Testis (tissue), 2 donors: ENCODE measurements around the gene TMEM119.

Experiments used
- POLR2A ChIP-seq: fragments of 450-650 bp; IDR thresholded peaks from one replicate; pipeline ENCODE4 v1.6.1; 2017; ENCODE audit warnings: antibody characterized with exemption, mild to moderate bottlenecking, moderate library complexity
- TF ChIP-seq, protein P1 (sequence below), 3 experiments: fragments of 450-650 bp in 2 of 3; fragments of 200-600 bp in 1 of 3; sonication (generic) in 1 of 3; IDR thresholded peaks; one replicate each; pipeline ENCODE4 v1.5.1; 2016 to 2019; ENCODE audit warnings: antibody characterized with exemption in 3 of 3, mild to moderate bottlenecking in 2 of 3, moderate library complexity in 1 of 3

GRCh38 chr12:108559748-108560147 lies 38.1 kb downstream of the TMEM119 start:
- TF ChIP-seq POLR2A, result no peak
- TF ChIP-seq, protein P1, sequence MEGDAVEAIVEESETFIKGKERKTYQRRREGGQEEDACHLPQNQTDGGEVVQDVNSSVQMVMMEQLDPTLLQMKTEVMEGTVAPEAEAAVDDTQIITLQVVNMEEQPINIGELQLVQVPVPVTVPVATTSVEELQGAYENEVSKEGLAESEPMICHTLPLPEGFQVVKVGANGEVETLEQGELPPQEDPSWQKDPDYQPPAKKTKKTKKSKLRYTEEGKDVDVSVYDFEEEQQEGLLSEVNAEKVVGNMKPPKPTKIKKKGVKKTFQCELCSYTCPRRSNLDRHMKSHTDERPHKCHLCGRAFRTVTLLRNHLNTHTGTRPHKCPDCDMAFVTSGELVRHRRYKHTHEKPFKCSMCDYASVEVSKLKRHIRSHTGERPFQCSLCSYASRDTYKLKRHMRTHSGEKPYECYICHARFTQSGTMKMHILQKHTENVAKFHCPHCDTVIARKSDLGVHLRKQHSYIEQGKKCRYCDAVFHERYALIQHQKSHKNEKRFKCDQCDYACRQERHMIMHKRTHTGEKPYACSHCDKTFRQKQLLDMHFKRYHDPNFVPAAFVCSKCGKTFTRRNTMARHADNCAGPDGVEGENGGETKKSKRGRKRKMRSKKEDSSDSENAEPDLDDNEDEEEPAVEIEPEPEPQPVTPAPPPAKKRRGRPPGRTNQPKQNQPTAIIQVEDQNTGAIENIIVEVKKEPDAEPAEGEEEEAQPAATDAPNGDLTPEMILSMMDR (IDR thresholded peaks at IDR 0.05), result no peak
